HG02610 (cell line): Measurements from ENCODE around the gene CYB561D2.

ENCODE experiments used
- ATAC-seq: cut with Tn5 transposase; IDR thresholded peaks from one replicate; pipeline ENCODE4 v1.9.1; 2021; ENCODE audit warnings: mild to moderate bottlenecking, moderate library complexity; ENCODE audit not compliant: unreplicated experiment

Gene CYB561D2

GRCh38 chr3:50385754-50386153 is 35.1 kb downstream of the CYB561D2 start:
- ATAC-seq: no peak

- no peak for ATAC-seq
Observed at GRCh38 chr3:50388016-50388719, 37.5 kb downstream of the CYB561D2 start.

GRCh38 chr3:50388720-50389413 is 38.2 kb downstream of the CYB561D2 start:
- ATAC-seq: no peak

GRCh38 chr3:50389414-50389767 is 38.7 kb downstream of the CYB561D2 start:
- no peak for ATAC-seq

- no peak for ATAC-seq
Observed at GRCh38 chr3:50390508-50391224, 40.0 kb downstream of the CYB561D2 start.

GRCh38 chr3:50392101-50392715 is 41.5 kb downstream of the CYB561D2 start:
- ATAC-seq: no peak

- no peak for ATAC-seq
Observed at GRCh38 chr3:50393061-50393460, 42.4 kb downstream of the CYB561D2 start.

GRCh38 chr3:50395070-50395860 is 44.6 kb downstream of the CYB561D2 start:
- ATAC-seq: no peak

GRCh38 chr3:50396502-50396901 is 45.8 kb downstream of the CYB561D2 start:
- no peak for ATAC-seq

GRCh38 chr3:50401978-50402595 is 51.4 kb downstream of the CYB561D2 start:
- no peak for ATAC-seq
